Activated CD4-positive, alpha-beta T cell treated with anti-CD3 and anti-CD28 coated beads, Interleukin-2, Interleukin-4, amounts not matched to agents 100 ng/mL and 50 ng/mL, durations not matched to agents 16 hours and 8 hours (primary cell): ENCODE data around the gene BTBD7.
A peak's percentile ranks its signal among the peaks of the same experiment; 100 is the strongest.
"Not testable (repeated sequence)": the region's sequence is repeated elsewhere in the genome, so short reads cannot be mapped to it uniquely, and the experiment has no call there.

Source experiments
- DNase-seq: peaks from one replicate; pipeline ENCODE4 v3.0.0-alpha.2; 2020; ENCODE audit warnings: low spot score

Gene BTBD7

DNA sequence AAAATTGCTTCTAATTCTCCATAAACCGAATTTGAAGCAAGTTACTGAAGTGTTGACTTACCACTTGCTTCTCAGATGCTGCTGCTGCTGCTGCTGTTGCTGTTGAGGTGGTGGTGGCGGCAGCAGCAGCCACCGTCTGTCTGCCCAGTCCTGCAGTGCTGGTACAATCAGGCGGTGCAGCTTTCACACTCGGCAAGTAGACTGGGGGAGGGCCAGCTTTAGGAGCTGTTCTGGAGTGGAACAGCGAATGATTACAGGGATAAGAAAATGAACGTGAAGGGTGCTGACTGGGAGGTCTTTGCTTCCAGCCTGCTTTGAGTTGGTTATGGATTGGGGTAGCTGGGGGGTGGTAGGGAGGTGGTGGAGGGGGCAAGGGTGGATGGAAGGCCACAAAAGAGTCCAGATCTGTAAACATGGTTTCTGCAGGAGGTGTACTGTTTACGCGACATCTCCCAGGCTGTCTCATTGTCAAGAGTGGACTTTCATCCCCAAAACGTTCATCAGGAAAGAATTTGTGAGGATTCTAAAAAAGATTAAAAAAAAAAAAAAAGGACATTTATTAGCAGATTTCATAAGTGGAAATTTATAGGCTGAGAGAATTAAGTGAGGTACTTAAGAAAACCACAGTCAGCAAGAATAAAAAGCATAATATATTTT is 86.9 kb downstream of the BTBD7 start:
- DNase-seq = no peak

GRCh38 chr14:93240678-93241000 is 92.2 kb downstream of the BTBD7 start:
- no peak for DNase-seq

DNA sequence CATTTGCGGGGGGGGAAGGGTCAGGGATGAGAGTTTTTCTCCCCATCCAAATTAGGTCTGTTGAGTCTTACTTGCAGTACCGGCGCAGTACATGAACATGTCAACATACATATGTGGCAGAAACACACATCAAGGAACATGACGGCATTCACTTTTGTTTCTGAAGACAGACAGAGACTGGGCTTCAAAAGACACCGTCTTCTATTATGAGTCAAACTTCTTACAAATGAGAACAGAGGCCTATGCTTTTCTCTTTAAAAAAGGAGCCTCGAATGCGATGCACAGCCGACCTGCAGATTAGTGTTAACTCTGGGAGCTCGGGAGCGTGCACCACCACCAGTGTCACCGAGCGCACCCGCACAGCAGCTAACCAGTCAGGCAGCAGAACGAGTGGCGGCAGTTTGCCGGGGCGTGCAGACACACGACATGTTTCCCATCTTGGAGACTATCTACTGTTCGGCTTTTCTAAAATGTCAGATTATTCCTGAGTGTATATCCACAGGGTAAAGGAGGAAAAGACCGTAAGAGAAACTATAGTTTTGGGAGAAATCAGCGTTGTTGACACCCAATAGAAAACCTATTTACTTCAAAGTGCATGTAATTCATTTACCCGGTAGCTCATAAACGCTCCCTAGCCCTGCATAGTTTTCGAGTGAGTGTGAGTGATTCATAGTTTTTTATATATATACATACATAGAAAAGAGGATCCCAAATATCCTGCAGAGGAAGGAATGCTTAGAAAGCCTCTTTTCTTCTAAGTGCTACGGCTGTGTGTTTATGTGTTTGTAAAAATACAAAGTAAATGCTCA is 92.8 kb downstream of the BTBD7 start:
- peak; percentile 6 for DNase-seq

GRCh38 chr14:93234798-93235197 is 98.0 kb downstream of the BTBD7 start:
- no peak for DNase-seq

- DNase-seq = not testable (repeated sequence)
Observed at GRCh38 chr14:93233078-93233477, 99.8 kb downstream of the BTBD7 start.

GRCh38 chr14:93232159-93232558 is 100.7 kb downstream of the BTBD7 start:
- no peak for DNase-seq

- DNase-seq = no peak
Observed at GRCh38 chr14:93231129-93231979, 101.5 kb downstream of the BTBD7 start.

DNA sequence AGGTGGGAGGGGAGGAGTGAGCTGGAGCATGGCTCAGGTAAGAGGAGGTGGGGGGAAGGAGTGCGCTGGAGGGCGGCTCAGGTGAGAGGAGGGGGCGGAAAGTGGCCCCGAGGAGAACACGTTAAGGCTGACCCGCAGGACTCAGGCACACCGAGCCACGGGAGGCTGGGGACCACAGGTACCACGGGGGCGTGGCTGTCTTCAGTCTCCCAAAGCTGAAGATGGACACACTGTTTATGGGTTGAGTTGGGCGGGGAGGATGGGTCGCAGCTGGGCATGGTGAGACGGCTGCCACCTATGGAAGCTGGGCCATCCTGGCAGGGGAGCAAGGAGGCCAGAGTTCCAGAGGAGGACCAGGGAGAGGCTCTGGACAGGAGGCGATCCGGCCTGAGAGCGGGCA is 102.3 kb downstream of the BTBD7 start:
- no peak for DNase-seq

DNA sequence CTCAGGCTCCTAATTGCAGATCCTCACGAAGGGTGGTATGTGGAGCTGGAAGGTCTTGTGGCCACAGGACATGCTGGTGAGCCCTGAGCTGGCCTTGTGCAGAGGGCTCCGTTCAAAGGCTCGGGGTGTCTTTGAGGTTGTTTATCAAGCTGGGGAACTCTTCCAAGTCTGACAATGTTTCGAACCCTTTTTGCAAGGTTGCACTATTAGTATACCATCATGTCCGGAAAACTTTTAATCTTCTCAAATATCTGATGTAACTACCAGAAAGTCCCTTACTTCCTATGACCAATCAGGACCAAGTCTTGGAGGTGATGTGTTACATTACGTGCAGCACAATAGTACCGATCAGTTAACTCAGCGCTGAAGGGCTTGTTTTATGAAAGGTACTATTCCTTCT is 104.3 kb downstream of the BTBD7 start:
- DNase-seq = no peak

GRCh38 chr14:93223565-93223964 is 109.3 kb downstream of the BTBD7 start:
- DNase-seq = no peak

DNA sequence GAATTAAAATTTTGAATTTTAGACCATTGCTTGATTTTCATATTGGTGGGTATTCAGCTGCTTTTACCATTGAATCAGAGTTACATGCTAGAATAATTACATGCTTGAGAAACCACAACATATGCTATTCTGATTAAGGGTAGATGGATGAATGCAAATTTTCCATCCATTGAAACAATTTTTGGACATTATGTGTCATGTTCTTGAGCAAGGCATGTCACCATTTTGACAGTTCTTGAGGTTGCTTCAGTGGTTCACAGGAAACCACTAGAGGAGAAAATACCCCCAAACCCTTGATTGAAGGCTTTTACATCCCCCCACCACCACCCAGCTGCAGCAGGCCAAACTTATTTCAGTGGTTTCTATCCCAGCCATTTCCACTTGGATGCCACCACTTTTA is 112.3 kb downstream of the BTBD7 start:
- DNase-seq = no peak

- peak; percentile 46 for DNase-seq
Observed at GRCh38 chr14:93219103-93219726, 113.6 kb downstream of the BTBD7 start.

DNA sequence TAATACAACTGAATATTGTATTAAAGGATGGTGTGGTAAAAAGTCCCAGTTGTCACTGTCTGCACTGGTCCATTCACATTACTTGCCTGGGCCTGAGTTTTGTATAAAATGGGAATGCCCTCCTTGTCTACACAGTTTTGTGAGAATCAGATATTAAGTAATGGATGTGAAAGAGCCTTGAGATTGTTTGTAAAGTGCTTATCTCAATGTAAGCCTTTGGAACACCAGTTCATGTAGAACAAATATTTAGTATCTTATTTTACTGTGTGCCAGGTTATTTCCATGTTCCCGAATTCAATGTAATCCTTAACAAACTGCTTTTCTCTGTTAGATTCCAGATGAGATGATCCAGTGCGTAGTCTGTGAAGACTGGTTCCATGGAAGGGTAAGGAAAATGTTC is 118.2 kb downstream of the BTBD7 start:
- DNase-seq = no peak

DNA sequence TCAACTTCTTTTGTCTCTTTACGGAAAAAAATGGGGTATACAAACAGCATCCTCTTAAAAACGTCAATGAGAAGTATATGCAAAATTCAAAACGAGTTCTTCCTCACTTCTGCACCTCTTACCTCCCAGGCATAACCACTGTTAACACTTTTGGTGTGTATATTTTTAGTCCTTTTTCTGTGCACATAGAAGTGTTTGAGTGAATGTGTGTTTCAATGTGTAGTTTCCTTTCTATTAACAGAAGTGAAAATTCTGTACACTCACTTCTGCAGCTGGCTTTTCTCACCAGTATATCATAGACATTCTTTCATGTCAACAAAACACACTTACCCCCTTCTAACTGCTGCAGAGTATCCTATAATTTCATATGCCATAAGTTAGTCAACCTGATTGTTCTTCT is 120.4 kb downstream of the BTBD7 start:
- DNase-seq = no peak

- DNase-seq = peak; percentile 27
Observed at GRCh38 chr14:93207468-93208308, 125.1 kb downstream of the BTBD7 start.

GRCh38 chr14:93206793-93207467 is 125.9 kb downstream of the BTBD7 start, which contains the start of the genes GON7 and UBR7:
GON7 (minus strand) TSS chr14:93207065; CDS start chr14:93207037, 28 bp downstream.
UBR7 (plus strand) TSS chr14:93207256; CDS start chr14:93207292, 36 bp downstream.
- peak; percentile 95 for DNase-seq

GRCh38 chr14:93201155-93201704 is 131.6 kb downstream of the BTBD7 start:
- no peak for DNase-seq

GRCh38 chr14:93200553-93200952 is 132.3 kb downstream of the BTBD7 start:
- no peak for DNase-seq

DNA sequence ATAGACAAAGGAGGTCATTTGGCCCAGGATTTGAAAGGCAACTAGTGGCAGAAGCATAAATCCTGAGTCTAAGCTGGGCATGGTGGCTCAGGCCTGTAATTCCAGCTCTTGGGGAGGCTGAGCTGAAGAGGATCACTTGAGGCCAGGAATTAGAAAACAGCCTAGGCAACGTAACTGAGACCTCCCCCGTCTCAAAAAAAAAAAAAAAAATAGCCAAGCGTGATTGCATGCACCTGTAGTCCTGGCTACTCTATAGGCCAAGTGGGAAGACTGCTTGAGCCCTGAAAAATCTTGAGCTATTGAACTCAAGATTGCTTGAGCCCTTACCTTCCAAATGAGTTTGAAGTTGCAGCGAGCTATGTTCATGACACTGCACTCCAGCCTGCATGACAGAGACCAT is 133.8 kb downstream of the BTBD7 start:
- DNase-seq = no peak

DNA sequence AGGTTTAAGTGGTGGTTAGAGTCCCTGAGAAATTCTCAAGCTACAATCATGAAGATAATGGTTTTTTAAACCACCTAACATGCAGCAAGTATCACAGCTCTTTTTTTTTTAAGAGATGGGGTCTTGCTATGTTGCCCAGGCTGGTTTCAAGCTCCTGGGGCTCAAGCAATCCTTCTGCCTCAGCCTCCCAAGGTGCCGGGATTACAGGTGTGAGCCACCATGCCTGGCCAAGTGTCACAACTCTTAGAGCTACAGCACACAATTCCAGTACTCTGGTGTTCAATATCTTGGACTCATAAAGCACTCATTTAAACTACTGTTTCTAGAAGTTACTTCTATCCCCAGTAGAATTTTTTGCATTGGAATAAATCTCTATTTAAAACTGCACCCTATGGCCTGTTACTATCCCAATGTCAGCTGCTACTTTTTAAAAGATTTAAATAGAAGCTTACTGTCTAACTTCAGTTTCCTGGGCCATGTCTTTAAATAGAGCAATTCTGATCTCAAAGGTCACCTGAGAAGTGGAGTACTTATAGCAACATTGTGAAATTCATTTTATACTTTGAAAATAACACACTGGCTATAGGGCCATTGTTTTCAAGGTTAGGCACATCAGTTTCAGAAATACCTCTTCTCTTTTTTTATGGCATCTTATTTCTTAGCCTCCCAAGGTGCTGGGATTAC is 137.4 kb downstream of the BTBD7 start:
- no peak for DNase-seq
